Fibroblast of villous mesenchyme (primary cell): Measurements from ENCODE around the gene PRSS56. TPM values are rescaled to one million over a fixed set of nuclear protein-coding genes. Genes with fewer than 3 reads are reported as not detected.

Experiments
- DNase-seq: peaks from one replicate; pipeline ENCODE4 v3.0.0-alpha.2; 2010; ENCODE audit warnings: low read depth
- H3K4me3 ChIP-seq: 2 replicates; pipeline ENCODE4 v1.5.1; 2011; ENCODE audit warnings: low read depth, mild to moderate bottlenecking, low read length
- total RNA-seq: library from RNA; depleted of rRNA; stranded (reverse); fragments of >200 nt; gene quantifications from 2 replicates; pipeline ENCODE4 v1.2.3, GENCODE V29; 2012
- TF ChIP-seq, protein P1 (sequence below): IDR thresholded peaks from 2 replicates; pipeline ENCODE4 v1.5.1; 2012; ENCODE audit warnings: low read depth, mild to moderate bottlenecking, low read length; ENCODE audit not compliant: insufficient read depth

Gene PRSS56
- total RNA-seq, 1 donor: not detected

DNA sequence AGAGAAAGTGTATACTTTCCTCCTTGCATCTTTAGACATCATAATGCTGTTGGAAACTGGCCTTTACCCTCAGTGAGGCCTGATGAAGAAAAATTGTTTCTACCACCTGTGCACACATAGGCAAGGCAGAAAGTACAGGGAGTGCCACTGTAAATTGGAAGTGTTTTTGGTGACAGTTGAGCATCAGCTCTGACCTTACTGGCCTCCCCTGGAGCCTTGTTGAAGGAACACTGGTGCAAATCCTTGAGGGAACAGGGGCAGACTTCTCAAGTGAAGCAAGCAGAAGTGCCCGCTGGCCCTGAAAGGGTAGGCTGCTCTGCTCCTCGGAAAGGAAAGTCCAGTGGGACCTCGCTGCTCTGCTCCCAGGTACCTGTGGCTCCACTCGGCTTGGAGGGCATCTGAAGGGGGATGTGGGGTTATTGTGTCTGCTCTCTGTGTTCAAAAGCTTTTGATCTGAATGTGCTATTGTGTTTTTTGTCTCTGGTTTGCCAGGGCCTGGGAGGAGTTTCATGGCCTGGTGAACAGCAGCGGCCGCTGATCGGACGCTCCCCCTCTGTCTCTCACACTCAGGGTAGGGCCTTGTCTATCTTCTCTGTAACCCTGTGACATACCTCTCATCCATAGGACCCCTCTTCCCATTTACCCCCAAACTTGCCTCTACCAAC is 53.7 kb downstream of the PRSS56 start:
- H3K4me3 ChIP-seq: no peak overlapping the region
- TF ChIP-seq, protein P1, sequence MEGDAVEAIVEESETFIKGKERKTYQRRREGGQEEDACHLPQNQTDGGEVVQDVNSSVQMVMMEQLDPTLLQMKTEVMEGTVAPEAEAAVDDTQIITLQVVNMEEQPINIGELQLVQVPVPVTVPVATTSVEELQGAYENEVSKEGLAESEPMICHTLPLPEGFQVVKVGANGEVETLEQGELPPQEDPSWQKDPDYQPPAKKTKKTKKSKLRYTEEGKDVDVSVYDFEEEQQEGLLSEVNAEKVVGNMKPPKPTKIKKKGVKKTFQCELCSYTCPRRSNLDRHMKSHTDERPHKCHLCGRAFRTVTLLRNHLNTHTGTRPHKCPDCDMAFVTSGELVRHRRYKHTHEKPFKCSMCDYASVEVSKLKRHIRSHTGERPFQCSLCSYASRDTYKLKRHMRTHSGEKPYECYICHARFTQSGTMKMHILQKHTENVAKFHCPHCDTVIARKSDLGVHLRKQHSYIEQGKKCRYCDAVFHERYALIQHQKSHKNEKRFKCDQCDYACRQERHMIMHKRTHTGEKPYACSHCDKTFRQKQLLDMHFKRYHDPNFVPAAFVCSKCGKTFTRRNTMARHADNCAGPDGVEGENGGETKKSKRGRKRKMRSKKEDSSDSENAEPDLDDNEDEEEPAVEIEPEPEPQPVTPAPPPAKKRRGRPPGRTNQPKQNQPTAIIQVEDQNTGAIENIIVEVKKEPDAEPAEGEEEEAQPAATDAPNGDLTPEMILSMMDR: no peak
- no peak for DNase-seq

DNA sequence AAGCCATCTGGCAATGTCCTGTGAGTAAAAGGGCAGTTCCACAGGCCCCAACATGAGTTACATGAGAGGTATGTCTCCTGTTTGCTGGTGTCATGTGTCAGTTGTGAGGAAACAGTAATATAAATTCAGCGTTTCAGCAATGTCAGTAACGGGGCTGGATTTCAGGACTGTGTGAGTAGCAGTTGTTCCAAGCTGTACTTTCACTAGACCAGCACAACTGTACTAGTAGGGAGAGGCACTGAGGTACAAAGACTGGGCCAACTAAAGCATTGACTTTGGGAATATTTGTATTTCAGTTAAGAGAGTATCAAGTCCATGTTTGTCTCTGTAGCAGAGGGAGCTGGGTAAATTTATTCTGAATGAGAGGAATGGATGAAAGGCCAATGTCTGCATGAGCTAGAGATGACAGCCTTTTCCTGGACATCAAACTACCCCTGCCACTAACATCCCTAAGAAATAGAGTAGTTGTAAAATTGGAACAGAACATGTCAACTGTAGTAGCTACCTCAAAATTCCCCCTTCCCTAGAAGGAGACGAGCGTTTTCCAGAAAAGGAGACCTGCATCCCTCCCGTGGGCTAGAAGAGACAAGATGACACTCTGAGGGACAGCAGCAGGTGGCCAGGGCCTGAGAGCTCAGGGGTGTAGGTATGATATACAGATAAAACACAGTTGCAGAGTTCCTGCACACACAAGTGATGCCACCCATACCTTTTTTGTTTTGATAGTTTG is 54.7 kb downstream of the PRSS56 start:
- H3K4me3 ChIP-seq: no peak overlapping the region
- DNase-seq: peak; percentile 42
- TF ChIP-seq, protein P1: no peak

Other genes with a start within 250 kb of the PRSS56 start
- not detected in 2 replicates for gene ALPP, start 141.6 kb upstream of the PRSS56 start, total RNA-seq
- gene ALPG, start 113.5 kb upstream of the PRSS56 start, total RNA-seq: not detected in 2 replicates
- not detected in 2 replicates for gene ALPI, start 64.2 kb upstream of the PRSS56 start, total RNA-seq
- gene ECEL1, start 32.6 kb upstream of the PRSS56 start, total RNA-seq: under 0.01 TPM in 1 of 2 replicates, not detected in the other
- gene CHRND, start 5.8 kb downstream of the PRSS56 start, total RNA-seq: not detected in 2 replicates
- gene CHRNG, start 19.3 kb downstream of the PRSS56 start, total RNA-seq: not detected in 2 replicates
- 4.2 and 5.2 TPM in 2 replicates for gene TIGD1, start 30.2 kb downstream of the PRSS56 start, total RNA-seq
- 74.7 and 76.3 TPM in 2 replicates for gene EIF4E2, start 30.3 kb downstream of the PRSS56 start, total RNA-seq
- gene EFHD1, start 113.2 kb downstream of the PRSS56 start, total RNA-seq: 1.7 and 2.3 TPM in 2 replicates
- gene GIGYF2, start 176.9 kb downstream of the PRSS56 start, total RNA-seq: 46.4 and 63.9 TPM in 2 replicates